ENCODE measurements around the gene EPOP. TPM values are rescaled to one million over a fixed set of nuclear protein-coding genes. Genes with fewer than 3 reads are reported as not detected.

The EPOP gene
- total RNA-seq, 1 donor = 1.3 TPM

DNA sequence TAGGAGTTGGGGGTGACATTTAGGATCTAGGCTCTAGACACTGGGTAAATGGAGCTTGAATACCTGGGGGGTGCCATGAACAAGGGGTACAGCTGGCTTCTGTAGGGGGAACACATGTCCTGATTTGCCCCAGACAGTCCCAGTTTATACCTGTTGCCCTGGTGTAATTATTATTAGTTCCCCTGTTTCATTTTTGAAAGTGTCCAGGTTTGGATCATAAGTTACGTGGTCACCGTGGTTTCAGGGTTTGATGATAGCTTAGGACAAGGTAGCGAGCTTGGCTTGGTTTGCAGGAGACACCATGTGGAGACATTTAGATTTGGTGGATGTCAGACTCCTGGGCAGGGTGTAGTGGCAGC, 35.8 kb upstream of the EPOP start:
- TF ChIP-seq, protein P1, sequence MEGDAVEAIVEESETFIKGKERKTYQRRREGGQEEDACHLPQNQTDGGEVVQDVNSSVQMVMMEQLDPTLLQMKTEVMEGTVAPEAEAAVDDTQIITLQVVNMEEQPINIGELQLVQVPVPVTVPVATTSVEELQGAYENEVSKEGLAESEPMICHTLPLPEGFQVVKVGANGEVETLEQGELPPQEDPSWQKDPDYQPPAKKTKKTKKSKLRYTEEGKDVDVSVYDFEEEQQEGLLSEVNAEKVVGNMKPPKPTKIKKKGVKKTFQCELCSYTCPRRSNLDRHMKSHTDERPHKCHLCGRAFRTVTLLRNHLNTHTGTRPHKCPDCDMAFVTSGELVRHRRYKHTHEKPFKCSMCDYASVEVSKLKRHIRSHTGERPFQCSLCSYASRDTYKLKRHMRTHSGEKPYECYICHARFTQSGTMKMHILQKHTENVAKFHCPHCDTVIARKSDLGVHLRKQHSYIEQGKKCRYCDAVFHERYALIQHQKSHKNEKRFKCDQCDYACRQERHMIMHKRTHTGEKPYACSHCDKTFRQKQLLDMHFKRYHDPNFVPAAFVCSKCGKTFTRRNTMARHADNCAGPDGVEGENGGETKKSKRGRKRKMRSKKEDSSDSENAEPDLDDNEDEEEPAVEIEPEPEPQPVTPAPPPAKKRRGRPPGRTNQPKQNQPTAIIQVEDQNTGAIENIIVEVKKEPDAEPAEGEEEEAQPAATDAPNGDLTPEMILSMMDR (IDR thresholded peaks at IDR 0.05; ENCODE audit: insufficient read depth, low read depth, low read length) = no peak
- no peak overlapping the region for H3K4me3 ChIP-seq (ENCODE audit: low read depth, low read length)
- DNase-seq (ENCODE audit: low read depth) = no peak

DNA sequence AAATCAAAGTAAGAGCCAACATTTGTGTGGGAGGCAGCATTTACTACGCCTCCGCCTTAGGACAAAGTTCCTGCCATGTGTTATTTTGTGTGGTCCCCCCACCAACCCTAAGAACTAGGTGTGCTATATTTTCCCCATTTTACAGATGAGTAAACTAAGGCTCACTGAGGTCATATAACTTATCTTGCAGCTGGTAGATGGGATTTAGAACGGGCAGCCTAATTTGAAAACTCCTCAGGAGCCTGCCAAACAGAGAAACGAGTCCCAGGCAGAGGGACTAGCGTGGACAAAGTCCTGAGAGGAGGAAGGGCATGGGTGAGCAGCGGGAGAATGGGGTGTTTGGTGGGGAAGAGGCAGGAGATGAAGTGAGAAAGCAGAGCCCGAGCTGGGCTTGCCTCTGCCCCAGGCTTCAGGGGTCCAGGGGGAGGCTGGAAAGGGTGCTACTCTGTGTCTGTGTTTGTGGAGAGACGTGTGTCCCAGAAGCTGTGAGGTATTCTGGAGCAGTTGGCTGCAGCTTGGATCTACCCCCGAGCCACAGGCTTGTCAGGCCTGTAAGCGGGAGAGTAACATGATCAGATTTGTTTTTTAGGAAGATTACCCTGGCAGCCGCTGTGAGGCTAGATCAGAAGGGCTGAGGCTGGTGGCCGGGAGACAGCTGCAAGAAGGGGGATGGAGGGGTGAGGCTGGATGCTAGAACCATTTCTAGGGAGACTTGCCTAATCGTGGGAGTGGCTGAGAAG, 35.3 kb upstream of the EPOP start:
- TF ChIP-seq, protein P1 (IDR thresholded peaks at IDR 0.05; ENCODE audit: insufficient read depth, low read depth, low read length) = no peak
- no peak overlapping the region for H3K4me3 ChIP-seq (ENCODE audit: low read depth, low read length)
- no peak for DNase-seq (ENCODE audit: low read depth)

DNA sequence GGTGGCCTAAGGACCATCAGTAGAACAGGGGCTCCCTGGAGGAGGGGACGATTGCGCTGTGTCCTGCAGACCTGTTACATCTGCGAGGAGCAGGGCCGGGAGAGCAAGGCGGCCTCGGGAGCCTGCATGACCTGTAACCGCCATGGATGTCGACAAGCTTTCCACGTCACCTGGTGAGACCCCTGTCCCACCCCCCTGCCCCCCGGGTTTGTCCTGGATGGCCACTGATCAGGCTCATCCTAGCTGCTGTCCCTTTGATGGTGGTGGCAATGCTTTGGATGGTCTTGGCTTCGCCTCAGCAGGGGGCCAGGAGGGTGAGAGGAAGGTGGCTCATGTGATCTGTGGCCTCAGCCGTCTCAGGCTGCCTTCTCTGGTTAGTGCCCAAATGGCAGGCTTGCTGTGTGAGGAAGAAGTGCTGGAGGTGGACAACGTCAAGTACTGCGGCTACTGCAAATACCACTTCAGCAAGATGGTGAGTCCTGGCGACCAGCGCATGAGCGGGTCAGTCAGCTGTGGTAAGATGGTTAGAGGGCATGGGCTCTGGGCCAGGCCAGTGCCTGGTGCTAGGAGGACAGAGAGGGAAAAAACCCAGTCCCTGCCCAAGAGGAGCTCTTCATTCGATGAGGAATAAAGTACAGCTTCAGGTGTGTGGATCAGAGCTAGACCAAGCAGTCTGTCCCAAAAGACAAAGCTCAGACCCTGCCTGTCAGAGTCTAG, 34.5 kb upstream of the EPOP start:
- DNase-seq (ENCODE audit: low read depth) = no peak
- no peak overlapping the region for H3K4me3 ChIP-seq (ENCODE audit: low read depth, low read length)
- TF ChIP-seq, protein P1 (IDR thresholded peaks at IDR 0.05; ENCODE audit: insufficient read depth, low read depth, low read length) = no peak

DNA sequence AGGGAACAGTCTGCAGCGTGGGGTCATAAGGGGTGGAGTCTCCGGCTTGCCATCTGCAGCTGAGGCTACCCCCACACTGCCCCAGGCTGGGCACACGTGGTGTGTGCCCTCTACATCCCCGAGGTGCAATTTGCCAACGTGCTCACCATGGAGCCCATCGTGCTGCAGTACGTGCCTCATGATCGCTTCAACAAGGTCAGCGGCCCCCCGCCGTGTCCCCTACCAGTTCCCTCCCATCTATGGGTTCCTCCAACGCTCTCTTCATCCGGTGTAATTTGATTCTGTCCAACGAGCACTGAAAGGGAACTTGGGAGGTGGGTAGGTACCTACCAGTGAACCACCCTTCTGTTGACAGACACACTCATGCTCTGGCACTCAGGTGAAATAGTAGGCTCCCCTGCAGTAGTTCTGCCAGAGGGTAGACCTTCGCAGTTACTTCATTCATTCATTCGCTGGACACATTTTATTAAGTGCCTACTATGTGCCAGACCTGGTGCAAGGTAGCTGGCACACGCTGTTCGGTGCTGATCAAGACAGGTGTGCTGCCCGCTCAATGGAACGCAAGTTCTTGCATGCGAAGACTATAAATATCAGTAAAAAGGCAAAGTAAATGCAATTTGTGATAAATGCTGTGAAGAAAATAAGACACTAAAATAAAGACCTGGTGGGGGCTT, 33.1 kb upstream of the EPOP start:
- TF ChIP-seq, protein P1 (IDR thresholded peaks at IDR 0.05; ENCODE audit: insufficient read depth, low read depth, low read length) = no peak
- no peak overlapping the region for H3K4me3 ChIP-seq (ENCODE audit: low read depth, low read length)
- no peak for DNase-seq (ENCODE audit: low read depth)

DNA sequence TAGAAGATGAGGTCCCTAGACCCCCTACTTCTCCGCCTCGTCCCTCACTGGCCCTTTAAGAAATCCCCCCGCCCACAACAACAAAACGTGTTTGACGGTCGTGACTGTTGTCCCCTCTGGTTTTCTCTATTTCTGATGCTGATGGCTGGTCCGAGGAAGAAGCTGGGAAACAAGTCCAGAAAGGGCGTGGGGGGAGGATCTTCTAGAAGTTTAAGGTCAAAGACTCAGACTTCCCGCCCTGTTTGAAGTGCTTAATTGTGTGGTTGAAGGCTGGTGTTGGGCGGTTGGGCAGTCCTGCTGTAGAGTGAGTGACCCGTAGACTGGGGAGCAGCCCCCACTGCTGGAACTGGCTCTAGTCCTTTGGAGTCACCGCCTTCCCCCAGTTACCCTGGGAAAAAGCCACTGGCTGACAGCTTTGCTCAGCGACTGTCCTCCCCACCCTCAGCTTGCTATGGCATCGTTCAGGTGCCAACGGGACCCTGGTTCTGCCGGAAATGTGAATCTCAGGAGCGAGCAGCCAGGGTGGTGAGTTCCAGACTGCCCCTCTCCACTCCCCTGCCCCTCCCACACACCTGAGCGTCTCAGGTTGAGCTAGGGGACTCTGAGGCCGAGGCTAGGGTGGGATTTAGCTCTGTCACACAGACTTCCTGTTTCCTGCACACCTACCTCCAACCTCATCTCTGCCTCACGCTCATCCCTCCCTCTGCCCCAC, 31.9 kb upstream of the EPOP start:
- no peak for DNase-seq (ENCODE audit: low read depth)
- peak overlapping the region; percentile 78 for H3K4me3 ChIP-seq (ENCODE audit: low read depth, low read length)
- TF ChIP-seq, protein P1 (IDR thresholded peaks at IDR 0.05; ENCODE audit: insufficient read depth, low read depth, low read length) = no peak

DNA sequence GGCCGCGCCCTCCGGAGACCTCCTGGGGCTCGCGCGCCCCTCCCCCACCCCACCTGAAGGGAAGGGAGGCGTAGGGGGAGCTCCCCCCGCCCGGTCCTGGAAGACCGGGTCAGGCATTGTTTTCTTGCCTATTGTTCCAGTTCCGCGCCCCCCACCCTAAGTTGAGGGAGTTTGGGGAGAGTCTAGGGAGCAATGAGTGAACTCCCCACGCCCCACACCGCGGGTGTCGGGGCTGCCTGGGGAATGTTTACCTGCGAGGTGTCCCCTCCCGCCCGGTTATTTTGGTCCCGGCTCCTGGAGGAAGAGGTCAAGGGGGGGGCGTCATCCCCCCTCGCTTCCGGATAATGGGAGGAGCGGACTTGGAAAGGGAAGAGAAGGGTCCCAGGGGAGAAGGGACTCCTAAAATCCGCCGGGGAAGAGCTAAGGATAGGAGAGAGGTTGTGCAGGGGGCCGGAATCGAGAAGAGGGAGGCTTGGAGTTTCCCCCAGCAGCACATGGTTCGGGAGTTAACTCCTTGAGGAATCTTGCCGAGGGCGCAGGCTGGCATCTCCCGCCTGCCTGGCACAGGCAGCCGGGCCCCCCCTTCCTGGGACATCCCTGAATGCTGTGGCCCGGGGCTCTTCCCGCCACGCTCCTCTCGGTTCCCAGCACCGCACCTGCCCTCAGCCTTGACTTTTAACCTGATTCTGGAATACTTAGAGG, 31.2 kb upstream of the EPOP start:
- DNase-seq (ENCODE audit: low read depth) = peak; percentile 16
- TF ChIP-seq, protein P1 (IDR thresholded peaks at IDR 0.05; ENCODE audit: insufficient read depth, low read depth, low read length) = no peak
- H3K4me3 ChIP-seq (ENCODE audit: low read depth, low read length) = peak overlapping the region; percentile 78
